Measurements from ENCODE around the gene ACTR1B.
"Not testable (repeated sequence)": the region's sequence is repeated elsewhere in the genome, so short reads cannot be mapped to it uniquely, and the experiment has no call there.

The ACTR1B gene

DNA sequence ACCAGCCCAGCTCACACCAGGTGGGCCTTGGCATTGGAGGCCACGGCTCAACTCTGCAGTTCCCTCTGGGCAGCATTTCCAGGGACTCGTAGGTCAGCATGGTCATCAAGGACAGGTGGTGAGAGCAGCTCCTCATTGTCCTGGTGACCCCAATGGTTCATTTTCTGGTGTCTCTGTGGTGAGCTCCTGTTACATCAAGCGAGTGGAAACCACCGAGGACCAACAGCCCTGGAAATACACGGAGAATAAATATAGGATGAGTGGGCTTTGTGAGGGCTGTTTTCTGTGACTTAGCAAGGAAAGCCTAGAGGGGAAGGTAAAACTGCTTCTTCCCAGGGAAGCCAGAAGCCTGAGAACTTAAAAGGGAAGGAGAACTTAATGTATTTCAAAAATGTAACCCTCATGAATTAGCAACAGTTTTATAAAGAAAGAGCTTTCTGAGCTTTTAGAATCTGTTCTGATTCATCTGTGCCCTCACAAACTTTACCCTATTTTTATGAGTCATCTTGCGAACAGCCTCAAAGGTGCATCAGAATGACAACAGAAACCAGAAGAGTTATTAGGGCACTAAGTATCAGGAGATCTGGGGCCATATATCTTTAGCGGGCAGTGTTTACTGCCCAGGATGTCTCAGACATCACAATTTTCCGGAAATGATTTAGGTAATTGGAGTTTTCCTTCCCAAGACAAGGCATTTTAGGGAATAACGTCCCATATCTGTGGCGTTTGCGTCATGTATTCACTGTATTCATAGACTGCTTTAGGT, 24.4 kb upstream of the ACTR1B start:
- Histone ChIP-seq H2AFZ (ENCODE audit: low read depth, low read length) (no peak overlapping the region), H3K9me3 (ENCODE audit: insufficient read depth, low read length) (no peaks in the 10 kb centered on the region), H3K4me1 (ENCODE audit: low read length) (peaks cover 10% of the 10 kb centered on the region), H3K27ac (ENCODE audit: low read length) (no peak overlapping the region), H3K79me2 (ENCODE audit: low read length) (no peaks in the 10 kb centered on the region), H3K9ac (ENCODE audit: low read length) (no peak overlapping the region), H3K27me3 (ENCODE audit: low read depth, low read length) (no peaks in the 10 kb centered on the region), H3K4me3 (ENCODE audit: low read length) (no peak overlapping the region), H4K20me1 (ENCODE audit: insufficient read depth, low read length) (no peaks in the 10 kb centered on the region), H3K36me3 (replicated peaks; ENCODE audit: low read depth, low read length) (no peaks in the 10 kb centered on the region), H3K4me2 (ENCODE audit: low read length) (peak overlapping the region; percentile 36)
- no peak for TF ChIP-seq EZH2phosphoT487 (IDR thresholded peaks at IDR 0.05; ENCODE audit: low read depth)

DNA sequence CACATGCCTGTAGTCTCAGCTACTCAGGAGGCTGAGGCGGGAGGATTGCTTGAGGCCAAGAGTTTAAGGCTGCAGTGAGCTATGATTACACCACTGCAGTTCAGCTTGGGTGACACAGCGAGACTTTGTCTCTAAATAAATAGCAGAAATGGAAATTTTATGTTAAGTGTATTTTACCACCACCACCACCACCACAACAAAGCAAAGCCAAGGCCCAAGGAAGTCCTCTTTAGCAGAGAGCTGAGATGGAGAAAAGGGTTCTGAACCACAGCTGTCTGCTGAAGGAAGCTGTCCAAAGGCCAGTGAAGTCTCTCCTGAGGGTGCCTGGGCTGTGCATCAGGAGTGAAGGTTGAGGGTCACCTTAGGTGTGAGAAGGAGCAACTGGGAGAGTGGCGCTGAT, 23.4 kb upstream of the ACTR1B start:
- H3K36me3 ChIP-seq (replicated peaks; ENCODE audit: low read depth, low read length); H3K9ac ChIP-seq (ENCODE audit: low read length); H3K79me2 ChIP-seq (ENCODE audit: low read length): not testable (repeated sequence)

DNA sequence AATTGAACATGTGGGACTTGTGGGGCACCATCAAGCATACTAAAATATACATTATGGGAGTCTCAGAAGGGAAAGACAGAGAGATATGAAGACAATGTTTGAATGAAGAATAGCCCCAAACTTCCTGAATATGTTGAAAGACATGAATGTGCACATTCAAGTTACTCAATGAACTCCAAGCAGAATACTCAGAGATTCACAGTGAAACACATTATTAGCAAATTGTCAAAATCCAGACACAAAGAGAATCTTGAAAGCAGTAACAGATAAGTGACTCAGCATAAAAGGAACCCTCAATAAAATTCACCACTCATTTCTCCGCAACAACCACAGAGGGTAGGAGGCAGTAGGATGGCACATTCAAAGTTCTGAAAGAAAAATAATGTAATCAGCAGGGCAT, 14.5 kb upstream of the ACTR1B start:
- TF ChIP-seq EZH2phosphoT487 (IDR thresholded peaks at IDR 0.05; ENCODE audit: low read depth) (no peak), CTCF (IDR thresholded peaks at IDR 0.05; ENCODE audit: low read depth, low read length) (no peak)
- Histone ChIP-seq H3K27ac (ENCODE audit: low read length) (no peak overlapping the region), H3K79me2 (ENCODE audit: low read length) (no peaks in the 10 kb centered on the region), H3K9me3 (ENCODE audit: insufficient read depth, low read length) (no peaks in the 10 kb centered on the region), H3K9ac (ENCODE audit: low read length) (no peak overlapping the region), H3K27me3 (ENCODE audit: low read depth, low read length) (no peaks in the 10 kb centered on the region), H2AFZ (ENCODE audit: low read depth, low read length) (no peak overlapping the region), H3K4me3 (ENCODE audit: low read length) (no peak overlapping the region), H4K20me1 (ENCODE audit: insufficient read depth, low read length) (no peaks in the 10 kb centered on the region), H3K36me3 (replicated peaks; ENCODE audit: low read depth, low read length) (no peaks in the 10 kb centered on the region), H3K4me2 (ENCODE audit: low read length) (no peak overlapping the region), H3K4me1 (ENCODE audit: low read length) (peaks cover 17% of the 10 kb centered on the region)

More for the DNA sequence above, 23.4 kb upstream of the ACTR1B start:
- not testable (repeated sequence) for H3K27me3 ChIP-seq (ENCODE audit: low read depth, low read length); H2AFZ ChIP-seq (ENCODE audit: low read depth, low read length); H3K27ac ChIP-seq (ENCODE audit: low read length); H4K20me1 ChIP-seq (ENCODE audit: insufficient read depth, low read length); H3K9me3 ChIP-seq (ENCODE audit: insufficient read depth, low read length); H3K4me2 ChIP-seq (ENCODE audit: low read length); H3K4me3 ChIP-seq (ENCODE audit: low read length)
- peaks cover 10% of the 10 kb centered on the region for H3K4me1 ChIP-seq (ENCODE audit: low read length)

DNA sequence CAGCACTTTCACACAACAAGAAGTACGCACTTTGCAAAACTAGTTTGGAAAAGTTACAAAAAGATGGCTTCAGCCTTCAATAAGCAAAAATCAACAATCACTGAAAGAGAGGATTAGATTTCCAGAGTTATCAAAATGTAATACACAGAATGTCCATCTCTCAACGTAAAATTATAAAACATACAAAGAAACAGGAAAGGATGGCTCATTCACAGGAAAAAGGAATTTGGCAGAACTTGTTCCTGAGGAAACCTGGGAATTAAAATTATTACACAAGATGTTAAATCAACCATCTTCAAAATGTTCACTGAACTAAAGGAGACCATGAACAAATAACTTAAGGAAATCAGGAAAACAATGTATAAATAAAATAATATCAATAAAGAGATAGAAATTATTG, 13.6 kb upstream of the ACTR1B start:
- Histone ChIP-seq H3K4me2 (ENCODE audit: low read length) (no peak overlapping the region), H3K9me3 (ENCODE audit: insufficient read depth, low read length) (no peaks in the 10 kb centered on the region), H3K27me3 (ENCODE audit: low read depth, low read length) (no peaks in the 10 kb centered on the region), H3K27ac (ENCODE audit: low read length) (no peak overlapping the region), H3K4me1 (ENCODE audit: low read length) (peaks cover 17% of the 10 kb centered on the region), H2AFZ (ENCODE audit: low read depth, low read length) (no peak overlapping the region), H3K4me3 (ENCODE audit: low read length) (no peak overlapping the region), H3K36me3 (replicated peaks; ENCODE audit: low read depth, low read length) (no peaks in the 10 kb centered on the region), H3K9ac (ENCODE audit: low read length) (no peak overlapping the region), H3K79me2 (ENCODE audit: low read length) (no peaks in the 10 kb centered on the region), H4K20me1 (ENCODE audit: insufficient read depth, low read length) (no peaks in the 10 kb centered on the region)
- TF ChIP-seq CTCF (IDR thresholded peaks at IDR 0.05; ENCODE audit: low read depth, low read length) = no peak
- no peak for TF ChIP-seq EZH2phosphoT487 (IDR thresholded peaks at IDR 0.05; ENCODE audit: low read depth)

- Histone ChIP-seq H3K4me1 (ENCODE audit: low read length) (peaks cover 17% of the 10 kb centered on the region), H2AFZ (ENCODE audit: low read depth, low read length) (no peak overlapping the region), H3K27ac (ENCODE audit: low read length) (no peak overlapping the region), H3K36me3 (replicated peaks; ENCODE audit: low read depth, low read length) (no peaks in the 10 kb centered on the region), H3K9me3 (ENCODE audit: insufficient read depth, low read length) (no peaks in the 10 kb centered on the region), H3K79me2 (ENCODE audit: low read length) (no peaks in the 10 kb centered on the region), H3K27me3 (ENCODE audit: low read depth, low read length) (no peaks in the 10 kb centered on the region), H4K20me1 (ENCODE audit: insufficient read depth, low read length) (no peaks in the 10 kb centered on the region), H3K4me3 (ENCODE audit: low read length) (no peak overlapping the region), H3K9ac (ENCODE audit: low read length) (no peak overlapping the region), H3K4me2 (ENCODE audit: low read length) (no peak overlapping the region)
- TF ChIP-seq EZH2phosphoT487 (IDR thresholded peaks at IDR 0.05; ENCODE audit: low read depth) = no peak
- TF ChIP-seq CTCF (IDR thresholded peaks at IDR 0.05; ENCODE audit: low read depth, low read length) = no peak
These were observed 12.8 kb upstream of the ACTR1B start for GRCh38 chr2:97676620-97677019.
